ENCODE measurements around the gene ZBTB37.
"Not testable (repeated sequence)": the region's sequence is repeated elsewhere in the genome, so short reads cannot be mapped to it uniquely, and the experiment has no call there.

ZBTB37 gene

DNA sequence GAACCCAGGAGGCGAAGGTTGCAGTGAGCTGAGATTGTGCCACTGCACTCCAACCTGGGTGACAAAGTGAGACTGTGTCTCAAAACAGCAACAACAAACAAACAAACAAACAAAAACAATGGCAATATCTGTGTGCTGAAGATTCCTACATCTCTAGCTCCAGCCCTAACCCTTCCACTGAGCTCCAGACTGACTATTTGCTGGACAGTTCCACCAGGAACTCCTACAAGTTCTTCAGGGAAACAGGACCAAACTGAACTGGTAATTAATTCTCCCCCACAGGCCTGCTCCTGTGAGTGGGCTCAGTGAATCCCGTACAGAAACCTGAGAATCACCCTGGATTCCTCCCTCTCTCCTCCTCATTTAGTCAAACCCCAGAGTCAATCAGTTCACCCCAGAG lies 47.4 kb downstream of the ZBTB37 start:
- DNase-seq = no peak

DNA sequence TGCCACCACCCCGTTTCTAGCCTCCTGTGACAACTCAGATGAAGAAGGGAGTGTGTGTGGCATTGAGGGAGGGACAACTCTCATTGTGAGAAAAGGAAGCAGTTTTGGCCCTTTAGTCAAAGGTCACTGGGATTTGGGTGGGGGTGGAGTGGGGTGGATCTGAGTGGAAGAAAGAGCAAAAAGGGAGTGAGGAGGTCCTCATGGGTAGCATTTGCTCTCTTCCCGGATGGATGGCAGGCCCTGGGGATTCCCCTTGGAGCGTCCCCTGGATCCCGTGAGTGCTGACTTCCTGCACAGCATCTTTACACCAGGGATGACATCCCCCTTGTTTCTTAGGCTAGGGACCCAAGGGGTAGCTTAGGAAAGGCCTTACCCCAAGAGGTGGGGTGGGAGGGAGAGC lies 48.5 kb downstream of the ZBTB37 start:
- no peak for DNase-seq

DNA sequence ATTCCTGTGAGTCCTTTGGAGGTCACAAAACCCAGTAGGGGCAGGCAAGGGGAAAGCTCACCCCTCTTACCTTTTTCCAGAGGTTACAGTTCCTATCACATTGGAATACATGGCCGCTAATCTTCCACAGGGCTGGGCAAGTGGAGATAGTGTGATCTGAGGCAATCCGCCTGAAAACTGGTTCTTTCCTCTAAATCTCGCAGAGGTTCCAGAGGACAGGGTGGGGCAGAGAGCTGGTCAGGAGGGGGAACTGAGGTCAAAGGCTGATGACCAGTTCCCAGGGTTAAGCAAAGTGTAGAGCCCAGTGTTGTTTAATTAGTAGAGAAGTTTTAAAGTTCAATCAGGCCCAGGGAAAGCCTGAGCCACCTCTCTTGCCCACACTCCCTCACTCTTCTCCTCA lies 49.0 kb downstream of the ZBTB37 start, which contains the start of gene SERPINC1:
Gene SERPINC1 (minus strand): TSS at position 179 of the 400 bp plus-strand sequence. CDS start 68 bp downstream, at position 111.
- no peak for DNase-seq

DNA sequence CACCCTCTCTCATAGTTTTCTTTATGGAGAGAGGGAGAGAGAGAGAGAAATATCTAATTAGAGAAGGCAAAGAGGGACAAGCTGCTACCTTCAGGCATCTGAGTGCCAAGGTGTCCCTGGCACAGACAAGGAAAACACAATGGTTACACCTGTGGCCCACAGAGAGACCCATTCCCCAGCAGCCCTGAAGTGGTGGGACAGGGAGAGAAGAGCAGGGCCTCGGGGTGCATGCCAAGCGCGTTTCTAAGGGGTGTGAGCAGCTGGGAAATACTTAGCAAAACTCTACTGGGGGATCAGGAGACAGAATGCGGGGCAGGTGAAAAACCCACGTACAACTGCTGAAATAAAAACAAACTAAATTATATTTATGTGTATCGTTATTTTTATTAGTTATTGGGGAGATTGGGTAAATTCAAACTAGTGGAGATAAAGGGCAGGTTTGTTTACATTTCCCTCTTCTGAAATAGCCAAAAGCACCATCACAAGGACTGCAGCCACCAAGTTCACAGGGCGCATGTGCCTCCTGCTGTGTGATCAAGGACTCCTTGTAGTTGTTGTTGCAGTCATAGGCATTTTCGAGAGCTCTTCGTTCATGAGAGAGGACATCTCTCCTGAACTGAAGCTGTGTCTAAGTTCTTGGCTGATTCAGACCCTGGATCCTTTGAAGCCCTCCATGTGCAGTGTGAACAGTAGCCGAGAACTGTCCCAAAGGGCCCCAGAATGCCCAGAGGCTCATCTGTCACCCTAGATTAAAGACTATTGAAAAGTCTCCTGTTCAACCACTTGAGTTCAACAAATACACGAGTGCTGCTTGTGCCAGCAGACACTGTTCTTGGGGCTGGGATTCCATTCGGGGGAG lies 49.7 kb downstream of the ZBTB37 start:
- DNase-seq = no peak

DNA sequence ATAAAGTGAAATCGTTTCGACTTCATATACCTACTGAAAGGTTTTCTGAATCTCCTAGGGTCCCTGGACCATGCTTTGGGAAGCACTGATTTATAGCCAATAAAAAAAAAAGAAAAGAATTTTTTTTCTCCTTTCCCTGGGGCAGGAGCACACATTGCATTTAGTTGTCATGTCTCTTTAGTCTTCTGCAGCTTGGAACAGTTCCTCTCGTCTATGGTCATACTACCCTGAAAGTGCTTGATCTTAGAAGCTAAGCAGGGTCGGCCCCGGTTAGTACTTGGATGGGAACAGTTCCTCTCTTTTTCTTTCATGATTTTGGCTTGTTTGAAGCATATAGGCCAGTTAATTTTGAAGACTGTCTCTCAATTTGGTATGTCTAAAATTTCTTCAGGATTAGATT lies 52.7 kb downstream of the ZBTB37 start:
- DNase-seq = no peak

DNA sequence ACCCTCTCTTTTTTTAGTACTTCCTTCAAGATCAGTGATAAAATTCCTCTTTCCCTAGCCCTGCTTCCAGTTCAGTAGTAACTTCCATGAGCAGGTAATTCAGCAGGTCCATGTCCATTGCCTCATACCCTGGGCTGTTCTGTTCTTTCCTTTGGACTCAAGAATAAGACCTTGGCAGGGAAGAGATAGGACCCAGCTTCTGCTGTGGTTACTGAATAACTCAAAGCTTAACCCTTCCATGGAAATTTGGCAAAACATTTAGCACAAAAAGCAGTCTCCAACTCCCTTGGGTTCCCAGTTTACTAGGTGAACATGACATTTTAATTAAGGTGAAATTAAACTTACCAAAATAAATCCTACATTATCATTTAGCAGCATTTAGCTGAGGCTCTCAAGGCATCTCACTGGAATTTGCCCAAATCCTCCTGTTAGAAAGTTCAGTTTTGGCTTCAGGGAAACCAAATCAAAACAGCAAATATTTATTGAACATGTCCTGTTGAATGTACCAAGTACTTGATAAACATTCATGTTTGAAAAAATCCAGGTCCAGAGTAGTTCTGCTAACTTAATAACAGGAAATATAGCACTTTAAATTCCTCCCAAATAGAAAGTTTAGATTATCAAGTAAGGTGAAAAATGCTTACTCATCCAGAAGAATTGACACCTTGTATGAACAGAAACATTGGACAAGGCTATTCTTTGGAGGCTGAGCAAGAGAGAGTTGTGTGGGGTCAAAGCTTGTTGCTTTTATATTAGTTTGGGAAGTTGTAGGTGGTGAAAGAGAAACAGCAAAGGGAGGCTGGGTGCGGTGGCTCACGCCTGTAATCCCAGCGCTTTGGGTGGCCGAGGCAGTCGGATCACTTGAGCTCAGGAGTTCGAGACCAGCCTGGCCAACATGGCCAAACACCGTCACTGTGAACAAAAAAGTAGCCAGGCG lies 57.4 kb downstream of the ZBTB37 start:
- DNase-seq = no peak

GRCh38 chr1:173930541-173930940 lies 62.4 kb downstream of the ZBTB37 start:
- DNase-seq = not testable (repeated sequence)

DNA sequence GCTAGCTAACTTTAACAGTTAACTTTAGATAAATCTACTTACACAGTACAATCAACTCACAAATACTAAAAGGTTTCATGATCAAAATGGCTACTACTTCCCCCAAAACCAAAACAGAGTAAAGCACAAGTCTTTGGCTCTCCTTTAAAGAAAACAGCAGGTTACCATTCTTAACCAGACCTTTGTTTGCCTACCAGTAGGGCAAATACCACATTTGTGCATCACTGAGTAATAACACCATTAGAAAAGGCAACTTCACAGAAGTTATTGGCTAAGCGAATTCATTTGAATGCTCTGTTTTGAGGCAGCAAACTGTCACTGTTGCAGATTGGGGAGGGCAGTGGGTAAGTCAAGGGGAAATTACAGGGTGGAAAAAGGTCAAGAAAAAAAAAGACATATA lies 66.3 kb downstream of the ZBTB37 start:
- no peak for DNase-seq

- no peak for DNase-seq
Observed at GRCh38 chr1:173937062-173937461, 68.9 kb downstream of the ZBTB37 start.

DNA sequence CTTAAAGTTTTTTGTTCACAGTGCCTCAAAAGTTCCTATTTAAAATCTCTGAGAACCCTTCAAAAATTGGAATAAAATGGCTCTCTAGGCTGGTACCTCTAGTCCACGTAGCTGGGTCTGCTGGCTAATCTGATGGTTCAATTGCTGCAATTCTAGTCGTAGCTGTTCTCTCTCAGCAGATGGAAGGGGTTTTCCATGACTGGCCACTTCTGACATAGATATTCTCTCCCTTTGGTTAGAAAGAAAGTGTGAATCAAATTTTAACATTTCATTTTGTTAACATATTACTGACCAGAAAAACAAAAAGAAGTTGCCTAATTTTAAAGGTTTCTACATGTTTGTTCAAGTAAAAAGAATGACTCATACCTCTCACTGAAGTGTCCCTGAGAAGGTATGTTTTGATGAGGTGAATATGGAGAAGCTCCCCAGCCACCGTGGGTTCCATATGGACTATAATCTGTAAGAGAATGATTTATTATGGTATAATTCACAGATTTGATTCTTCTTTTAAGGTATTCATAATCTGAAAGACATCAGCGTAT lies 78.3 kb downstream of the ZBTB37 start:
- no peak for DNase-seq

DNA sequence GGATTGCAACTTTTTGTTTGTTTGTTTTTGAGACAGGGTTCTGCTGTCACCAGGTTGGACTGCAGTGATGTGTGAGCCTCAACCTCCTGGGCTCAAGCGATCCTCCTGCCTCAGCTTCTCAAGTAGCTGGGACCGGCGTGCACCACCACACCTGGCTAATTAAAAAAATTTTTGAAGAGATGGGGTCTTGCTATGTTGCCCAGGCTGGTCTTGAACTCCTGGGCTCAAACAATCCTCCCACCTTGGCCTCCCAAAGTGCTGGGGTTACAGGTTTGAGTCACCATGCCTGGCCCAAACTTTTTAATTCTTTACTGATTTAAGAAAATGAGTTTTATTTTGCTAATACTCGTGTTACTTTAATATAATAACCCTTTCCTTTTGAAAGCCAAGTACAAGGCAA lies 80.4 kb downstream of the ZBTB37 start:
- no peak for DNase-seq

Measured in NCI-H1436 (cell line).